NCI-H1436 (cell line): ENCODE measurements around the gene PLA2G2A.
"Not testable (repeated sequence)": the region's sequence is repeated elsewhere in the genome, so short reads cannot be mapped to it uniquely, and the experiment has no call there.

ENCODE experiments used
- DNase-seq: peaks from one replicate; lab custom pipeline; 2025; lab: John Stamatoyannopoulos, UW

PLA2G2A gene

GRCh38 chr1:19979494-19979977 lies at the start of gene PLA2G2A:
Gene PLA2G2A, minus strand, starts transcription at chr1:19979618. Its CDS starts 845 bp downstream, at chr1:19978773.
- DNase-seq, result no peak

- DNase-seq, result no peak
These were observed 49.3 kb upstream of the PLA2G2A start for GRCh38 chr1:20028726-20029125.

GRCh38 chr1:20028125-20028524 lies 48.7 kb upstream of the PLA2G2A start:
- DNase-seq, result no peak

GRCh38 chr1:20017741-20018140 lies 38.3 kb upstream of the PLA2G2A start:
- no peak for DNase-seq

GRCh38 chr1:20014153-20014552 lies 34.7 kb upstream of the PLA2G2A start:
- no peak for DNase-seq

GRCh38 chr1:20010016-20010415 lies 30.6 kb upstream of the PLA2G2A start:
- no peak for DNase-seq

GRCh38 chr1:20009212-20009611 lies 29.8 kb upstream of the PLA2G2A start:
- no peak for DNase-seq

GRCh38 chr1:20008391-20008841 lies 29.0 kb upstream of the PLA2G2A start:
- DNase-seq, result no peak

- not testable (repeated sequence) for DNase-seq
These were observed 19.4 kb upstream of the PLA2G2A start for GRCh38 chr1:19998823-19999222.

GRCh38 chr1:19990689-19991088 lies 11.3 kb upstream of the PLA2G2A start:
- DNase-seq, result no peak

GRCh38 chr1:19990182-19990582 lies 10.8 kb upstream of the PLA2G2A start:
- not testable (repeated sequence) for DNase-seq

- DNase-seq, result no peak
These were observed 9.0 kb upstream of the PLA2G2A start for GRCh38 chr1:19988267-19989006.

GRCh38 chr1:19987719-19988118 lies 8.3 kb upstream of the PLA2G2A start:
- no peak for DNase-seq

- not testable (repeated sequence) for DNase-seq
These were observed 5.1 kb upstream of the PLA2G2A start for GRCh38 chr1:19984409-19985016.

GRCh38 chr1:19981507-19982312 lies 2.3 kb upstream of the PLA2G2A start:
- no peak for DNase-seq

GRCh38 chr1:19981170-19981506 lies 1.7 kb upstream of the PLA2G2A start:
- DNase-seq, result no peak

- DNase-seq, result no peak
These were observed 896 bp upstream of the PLA2G2A start for GRCh38 chr1:19980314-19980713.

- no peak for DNase-seq
These were observed 1.3 kb downstream of the PLA2G2A start for GRCh38 chr1:19978143-19978542.

- DNase-seq, result no peak
These were observed 3.0 kb downstream of the PLA2G2A start for GRCh38 chr1:19976317-19977003.

- no peak for DNase-seq
These were observed 3.8 kb downstream of the PLA2G2A start for GRCh38 chr1:19975423-19976193.

GRCh38 chr1:19974822-19975416 lies 4.5 kb downstream of the PLA2G2A start:
- peak; percentile 0 for DNase-seq
